ENCODE results near the gene CREB3L1.

- TF ChIP-seq CTCF (IDR thresholded peaks at IDR 0.05 in 4 of 5, conservative IDR thresholded peaks at IDR 0.05 in 1 of 5) (no peak), POLR2A (IDR thresholded peaks at IDR 0.05) (no peak)
Measured at GRCh38 chr11:46277313-46277621, 195 bp upstream of the CREB3L1 start.

Measured in gastrocnemius medialis (tissue), 4 donors.